Mammary epithelial cell (primary cell): Measurements from ENCODE around the gene CEP20.

Source experiments
- CTCF ChIP-seq, 2 donors: IDR thresholded peaks in 1 of 2; conservative IDR thresholded peaks in 1 of 2; 2 replicates each; pipeline ENCODE4 v1.5.1; 2011 to 2012; ENCODE audit warnings: inconsistent platforms in 2 of 2, low read length in 2 of 2, mild to moderate bottlenecking in 2 of 2, control low read depth in 1 of 2, low read depth in 1 of 2; ENCODE audit not compliant: insufficient read depth in 1 of 2; ENCODE audit errors: extremely low read depth in 1 of 2
- EZH2 ChIP-seq: IDR thresholded peaks from 2 replicates; pipeline ENCODE4 v1.6.1; 2012; ENCODE audit warnings: low read length, inconsistent platforms, borderline replicate concordance

- TF ChIP-seq CTCF (conservative IDR thresholded peaks at IDR 0.05 in 1 of 2, IDR thresholded peaks at IDR 0.05 in 1 of 2; ENCODE audit: extremely low read depth in 1 of 2, insufficient read depth in 1 of 2, low read depth in 1 of 2, low read length in 2 of 2) (no peak), EZH2 (no peak)
These were observed 1.1 kb downstream of the CEP20 start for GRCh38 chr16:15887283-15887682.
